ENCODE data around the gene ADK.
"Not testable (repeated sequence)": the region's sequence is repeated elsewhere in the genome, so short reads cannot be mapped to it uniquely, and the experiment has no call there.

The ADK gene

DNA sequence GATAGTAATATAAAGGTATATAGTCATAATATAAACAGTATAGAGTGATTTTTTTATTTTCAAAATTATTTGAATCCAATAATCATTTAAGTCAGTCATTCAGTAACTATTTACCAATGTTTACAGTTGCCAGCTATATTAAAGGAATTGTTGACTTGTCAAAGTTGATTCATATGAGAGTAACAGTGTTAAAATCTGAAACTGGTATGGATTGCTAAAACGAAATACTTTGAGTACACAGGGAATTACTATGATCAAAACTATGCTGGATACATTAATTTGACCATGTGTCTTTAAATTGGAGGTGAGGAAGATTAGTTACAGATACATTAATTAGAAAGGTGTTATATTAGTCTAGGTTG lies 282.6 kb downstream of the ADK start:
- DNase-seq, result no peak

DNA sequence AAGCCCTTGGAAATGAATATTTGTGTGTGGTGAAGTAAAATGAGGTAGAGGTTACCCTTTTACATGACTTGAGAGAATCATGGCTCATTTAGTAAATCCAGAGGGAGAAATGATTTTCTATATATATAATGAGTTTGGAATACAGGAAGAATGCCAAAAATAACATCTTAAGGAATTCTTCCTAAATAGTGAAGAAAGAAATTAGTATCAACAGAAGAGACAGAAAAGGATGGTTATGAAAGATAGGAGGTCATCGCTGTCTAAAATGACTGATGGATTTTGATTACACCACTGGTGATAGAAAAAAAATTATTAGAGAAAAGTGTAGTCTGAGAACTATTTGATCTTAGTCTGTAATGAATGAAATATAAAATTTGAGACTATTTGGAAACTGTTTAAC lies 283.0 kb downstream of the ADK start:
- no peak for DNase-seq

DNA sequence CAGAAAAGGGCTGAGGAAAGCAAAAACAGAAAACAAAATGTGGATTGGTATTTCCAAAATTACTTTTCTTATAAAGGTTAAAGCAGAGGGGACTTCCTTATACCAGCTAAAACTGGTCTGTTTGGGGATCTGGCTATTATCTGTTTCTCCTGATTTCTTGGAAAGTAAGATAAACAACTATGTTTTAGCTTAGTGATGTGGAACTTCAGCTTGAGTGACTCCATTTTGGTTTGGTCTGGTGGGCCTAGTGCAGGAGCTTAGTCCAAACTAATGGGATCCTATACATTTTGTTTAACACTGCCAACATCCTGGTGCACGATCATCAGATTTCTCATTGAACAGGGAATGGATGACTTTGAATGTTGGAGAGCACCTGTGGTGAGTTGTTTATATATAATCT lies 283.5 kb downstream of the ADK start:
- no peak for DNase-seq

DNA sequence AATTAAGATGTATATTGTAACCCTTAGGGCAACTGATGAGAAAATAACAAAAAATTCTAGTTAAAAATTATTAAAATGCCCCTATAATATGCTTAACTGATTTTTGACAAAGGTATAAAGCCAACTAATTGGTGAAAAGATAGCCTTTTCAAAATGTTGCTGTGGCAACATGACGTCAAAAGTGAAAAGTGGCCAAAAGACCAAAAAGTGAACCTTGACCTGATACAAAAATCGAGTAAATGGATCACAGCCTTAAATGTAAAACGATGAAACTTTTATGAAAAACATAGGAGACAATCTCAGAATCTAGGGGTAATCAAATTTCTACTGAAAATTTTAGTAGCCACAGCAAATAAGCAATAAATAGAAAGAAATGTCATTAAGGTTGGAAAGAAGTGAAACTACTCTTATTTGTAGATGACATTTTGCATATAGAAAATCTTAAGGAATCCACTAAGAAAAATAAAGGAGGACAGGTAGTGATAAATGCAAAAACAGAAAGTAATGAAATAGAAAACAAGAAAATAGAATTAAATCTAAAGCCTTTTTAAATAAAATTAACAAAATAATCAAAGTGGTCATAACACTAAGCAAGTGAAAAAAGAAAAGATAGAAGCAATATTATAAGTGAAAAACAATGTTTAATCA lies 285.6 kb downstream of the ADK start:
- no peak for DNase-seq

DNA sequence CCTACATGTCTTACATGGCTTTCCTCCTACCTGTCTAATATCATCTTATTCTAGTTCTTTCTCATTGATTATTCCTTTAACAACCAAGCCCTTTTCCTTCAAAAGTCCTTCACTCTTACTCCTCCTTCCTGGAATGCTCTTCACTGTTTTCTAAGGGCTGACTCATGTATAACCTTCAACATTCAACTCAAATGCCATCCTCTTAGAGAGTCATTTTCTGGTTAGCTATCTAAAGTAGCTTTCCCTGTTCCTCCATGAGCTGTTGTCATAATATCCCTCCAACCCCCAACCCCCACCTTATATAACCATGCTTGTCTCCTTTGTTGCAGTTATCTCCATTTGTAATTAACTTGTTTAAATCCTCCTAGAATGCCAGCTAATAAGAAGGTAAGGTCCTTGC lies 286.8 kb downstream of the ADK start:
- no peak for DNase-seq

DNA sequence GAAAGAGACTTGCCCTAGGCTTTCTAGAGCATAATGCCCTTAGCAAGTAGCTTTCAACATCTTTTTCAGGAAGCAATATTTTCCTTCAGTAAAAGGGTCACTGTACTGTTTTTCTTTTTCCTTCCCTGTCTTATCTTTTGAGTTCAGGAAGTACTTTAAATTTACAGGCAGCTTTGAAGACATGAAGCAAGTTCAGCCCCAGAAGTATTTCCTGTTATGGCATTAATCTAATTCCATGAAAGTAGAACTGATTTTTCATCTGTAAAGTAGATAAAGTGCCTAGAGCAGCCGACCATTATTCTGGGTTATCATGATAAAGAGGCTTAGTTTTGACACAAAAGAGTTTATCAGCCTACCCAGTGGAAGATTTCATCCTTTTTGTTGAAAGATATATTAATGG lies 288.2 kb downstream of the ADK start:
- no peak for DNase-seq

DNA sequence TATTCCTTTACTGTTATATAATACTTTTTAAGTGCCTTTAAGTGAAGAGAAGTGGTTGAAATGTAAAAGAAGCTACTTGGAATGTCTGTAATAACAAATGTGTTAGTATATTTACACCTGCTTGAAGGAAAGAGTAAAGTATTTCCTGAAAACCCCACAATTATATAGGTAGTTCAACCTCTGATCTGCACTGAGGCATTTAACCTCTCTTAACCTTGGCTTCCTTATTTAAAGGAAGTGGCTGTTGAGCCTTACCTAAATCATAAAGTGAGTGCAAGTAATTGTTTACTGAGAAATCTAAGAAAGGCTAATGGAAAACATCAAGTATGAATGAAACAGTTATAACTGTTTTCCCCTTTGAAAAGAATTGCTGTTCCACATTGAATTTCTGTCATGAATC lies 294.5 kb downstream of the ADK start:
- DNase-seq, result no peak

DNA sequence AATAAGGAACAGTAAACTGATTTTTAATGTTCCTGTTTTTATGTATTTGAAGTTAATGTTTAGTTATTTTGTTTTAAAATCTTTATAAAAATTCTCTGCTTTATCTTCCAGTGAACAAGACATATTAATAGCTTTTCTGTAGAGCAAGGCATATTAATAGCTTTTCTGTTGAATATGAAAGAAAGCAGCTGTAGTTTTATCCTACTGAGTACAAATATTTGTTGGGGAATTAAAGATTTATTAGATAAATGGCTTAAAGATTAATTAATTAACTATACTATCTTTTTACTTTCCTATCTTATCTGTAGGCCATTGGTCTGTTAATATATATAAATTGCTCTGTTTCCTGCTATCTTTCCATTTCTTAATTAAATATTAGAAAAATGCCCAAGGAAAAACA lies 299.6 kb downstream of the ADK start:
- no peak for DNase-seq

DNA sequence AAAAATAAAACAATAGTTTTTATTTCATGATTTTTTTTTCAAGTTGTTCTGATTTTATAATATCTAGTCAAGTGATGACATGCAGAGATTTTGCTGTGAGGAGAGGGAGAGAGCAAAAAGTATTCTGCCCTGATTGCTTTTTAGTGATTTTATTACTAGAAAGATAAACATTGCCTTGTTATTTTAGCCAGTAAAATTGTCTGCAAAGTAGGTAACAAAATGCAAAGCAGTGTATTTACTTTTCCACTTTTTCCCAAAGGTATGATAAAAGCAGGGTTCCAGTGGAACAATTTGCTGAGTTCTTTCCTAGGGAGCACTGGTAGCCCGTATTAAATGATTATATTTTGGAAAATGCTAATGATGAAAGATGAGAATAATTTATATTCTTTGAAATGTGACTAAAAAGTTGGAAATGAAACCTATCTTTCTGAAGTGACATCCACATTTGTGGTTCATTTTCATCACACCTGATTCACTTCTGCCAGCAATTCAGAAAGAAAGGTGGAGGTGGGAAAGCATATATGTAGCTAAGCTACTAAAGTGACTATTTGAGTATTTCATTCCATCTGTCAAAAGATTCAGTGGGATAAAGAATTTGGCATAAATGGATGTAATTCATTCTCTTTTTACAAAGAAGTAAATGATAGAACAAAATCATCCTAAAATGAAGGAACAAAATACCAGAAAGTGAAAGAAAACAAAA lies 300.3 kb downstream of the ADK start:
- no peak for DNase-seq

DNA sequence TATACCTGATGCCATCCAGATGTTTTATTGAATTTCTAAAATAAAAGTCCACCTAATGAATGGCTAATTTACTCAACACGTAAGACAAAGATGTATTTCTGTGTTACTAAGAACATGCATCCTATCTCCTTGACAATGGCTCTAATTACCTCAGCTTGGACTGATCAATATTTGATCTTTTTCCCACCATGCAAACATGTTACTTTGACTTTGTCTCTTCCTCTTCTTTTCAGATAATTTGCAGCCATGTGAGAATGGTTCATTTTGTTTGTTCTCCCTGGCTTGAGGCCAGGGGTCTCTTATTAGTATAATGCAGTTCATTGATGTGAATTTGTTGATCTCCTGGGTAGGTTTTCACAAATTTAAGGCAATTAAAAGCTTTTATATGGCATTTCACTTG lies 302.1 kb downstream of the ADK start:
- no peak for DNase-seq

DNA sequence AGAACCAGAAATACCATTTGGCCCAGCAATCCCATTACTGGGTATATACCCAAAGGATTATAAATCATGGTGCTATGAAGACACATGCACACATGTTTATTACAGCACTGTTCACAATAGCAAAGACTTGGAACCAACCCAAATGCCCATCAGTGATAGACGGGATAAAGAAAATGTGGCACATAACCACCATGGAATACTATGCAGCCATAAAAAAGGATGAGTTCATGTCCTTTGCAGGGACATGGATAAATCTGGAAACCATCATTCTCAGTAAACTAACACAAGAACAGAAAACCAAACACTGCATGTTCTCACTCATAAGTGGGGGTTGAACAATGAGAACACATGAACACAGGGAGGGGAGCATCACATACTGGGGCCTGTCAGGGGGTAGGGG lies 306.5 kb downstream of the ADK start:
- not testable (repeated sequence) for DNase-seq

DNA sequence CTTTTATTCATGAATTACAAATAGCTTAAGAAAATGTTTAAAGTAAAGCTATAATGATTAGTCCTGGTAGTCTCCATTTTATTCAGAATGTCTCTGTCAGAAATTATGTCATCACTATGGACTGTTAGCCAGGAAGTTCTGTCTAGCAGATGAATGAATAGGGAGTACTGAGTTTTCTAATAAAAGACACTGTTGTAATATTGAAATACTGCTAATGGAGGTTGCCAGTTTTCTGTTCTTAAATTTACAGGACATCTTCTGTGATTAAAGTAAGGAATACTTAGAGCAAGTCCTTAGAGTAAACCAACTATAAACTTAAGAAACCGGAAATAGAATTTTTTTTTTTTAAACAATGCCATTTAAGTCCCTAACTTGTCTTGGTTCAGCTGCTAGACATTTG lies 309.8 kb downstream of the ADK start:
- DNase-seq, result no peak

DNA sequence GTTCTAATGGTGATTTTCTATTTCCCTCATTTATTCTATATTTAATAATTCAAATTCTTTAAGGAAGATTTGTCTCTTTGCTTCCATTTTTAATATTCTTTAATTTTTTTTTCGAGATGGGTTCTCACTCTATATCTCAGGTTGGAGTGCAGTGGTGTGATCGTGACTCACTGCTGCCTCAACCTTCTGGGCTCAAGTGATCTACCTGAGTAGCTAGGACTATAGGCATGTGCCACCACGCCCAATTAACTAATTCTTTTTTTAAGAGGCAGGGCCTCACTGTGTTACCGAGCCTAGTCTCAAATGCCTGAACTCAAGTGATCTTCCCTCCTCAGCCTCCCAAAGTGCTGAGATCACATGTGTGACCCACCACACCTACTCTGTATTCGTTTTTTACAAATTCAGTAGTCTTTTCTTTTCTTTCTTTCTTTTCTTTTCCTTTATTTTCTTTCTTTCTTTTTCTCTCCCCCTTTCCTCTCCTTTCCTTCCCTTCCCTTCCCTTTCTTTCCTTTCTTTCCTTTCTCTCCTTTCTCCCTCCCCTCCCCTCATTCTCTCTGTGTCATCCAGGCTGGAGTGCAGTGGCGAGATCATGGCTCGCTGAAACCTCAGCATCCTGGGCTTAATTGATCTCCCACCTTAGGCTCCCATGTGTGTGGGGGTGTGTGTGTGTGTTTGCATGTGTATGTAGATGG lies 323.1 kb downstream of the ADK start:
- DNase-seq, result no peak

DNA sequence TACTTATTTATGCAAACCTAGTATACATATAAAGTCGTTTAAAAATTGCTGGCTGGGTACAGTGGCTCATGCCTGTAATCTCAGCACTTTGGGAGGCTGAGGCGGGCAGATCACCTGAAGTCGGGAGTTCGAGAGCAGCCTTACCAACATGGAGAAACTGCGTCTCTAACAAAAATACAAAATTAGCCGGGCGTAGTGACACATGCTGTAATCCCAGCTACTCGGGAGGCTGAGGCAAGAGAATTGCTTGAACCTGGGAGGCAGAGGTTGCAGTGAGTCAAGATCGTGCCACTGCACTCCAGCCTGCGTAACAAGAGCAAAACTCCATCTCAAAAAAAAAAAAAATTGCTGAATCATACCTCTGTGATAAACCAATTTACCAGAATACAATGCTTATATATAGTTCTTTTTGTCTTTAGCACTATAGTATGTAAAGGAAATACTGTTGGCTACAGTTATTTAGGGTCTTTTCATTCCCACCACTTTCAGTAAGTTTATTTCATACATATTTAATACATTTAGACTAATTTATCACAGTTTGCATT lies 325.2 kb downstream of the ADK start:
- not testable (repeated sequence) for DNase-seq

DNA sequence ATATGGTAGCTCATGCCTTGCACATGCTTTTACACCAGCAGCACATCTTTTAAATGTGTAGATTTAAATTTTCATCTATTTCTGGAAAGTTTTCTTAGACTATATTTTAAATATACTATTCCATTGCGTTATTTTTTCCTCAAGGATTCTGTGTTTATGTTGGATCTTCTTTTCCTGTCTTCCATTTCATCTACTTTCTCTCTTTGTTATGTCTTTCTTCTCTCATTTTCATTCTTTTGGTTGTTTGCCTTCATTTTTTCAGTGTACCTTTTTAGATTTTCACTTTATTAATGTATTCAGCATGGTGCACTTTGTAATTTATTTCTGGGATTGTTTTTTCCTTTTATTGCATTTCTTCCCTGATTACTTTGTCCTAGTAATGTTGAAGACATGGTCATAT lies 329.8 kb downstream of the ADK start:
- no peak for DNase-seq

DNA sequence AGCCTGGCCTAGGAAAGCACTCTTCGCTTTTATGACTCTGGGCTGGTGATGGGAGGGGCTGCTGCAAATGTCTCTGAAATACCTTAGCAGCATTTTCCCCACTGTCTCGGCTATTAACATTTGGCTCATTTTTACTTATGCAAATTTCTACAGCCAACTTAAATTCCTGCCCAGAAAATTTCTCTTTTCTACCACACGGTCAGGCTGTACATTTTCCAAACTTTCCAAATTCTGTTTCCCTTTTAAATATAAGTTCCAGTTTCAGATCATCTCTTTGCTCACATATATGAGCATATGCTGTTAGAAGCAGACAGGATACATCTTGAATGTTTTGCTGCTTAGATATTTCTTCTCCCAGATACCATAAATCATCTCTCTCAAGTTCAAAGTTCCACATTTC lies 332.3 kb downstream of the ADK start:
- DNase-seq, result no peak

DNA sequence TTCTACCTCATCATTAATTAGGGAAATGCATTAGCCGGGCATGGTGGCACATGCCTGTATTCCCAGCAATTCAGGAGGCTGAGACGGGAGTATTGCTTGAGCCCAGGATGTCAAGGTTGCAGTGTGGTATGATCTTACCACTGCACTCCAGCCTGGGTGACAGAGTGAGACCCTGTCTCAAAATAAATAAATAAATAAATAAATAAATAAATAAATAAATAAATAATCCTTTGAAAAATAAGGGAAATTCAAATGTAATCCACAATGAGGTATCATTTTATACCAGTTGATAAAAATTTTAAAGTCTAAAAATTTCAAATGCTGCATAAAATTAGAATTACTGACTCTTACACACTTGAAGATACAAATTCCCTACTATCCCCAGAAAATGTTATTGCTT lies 334.3 kb downstream of the ADK start:
- no peak for DNase-seq

DNA sequence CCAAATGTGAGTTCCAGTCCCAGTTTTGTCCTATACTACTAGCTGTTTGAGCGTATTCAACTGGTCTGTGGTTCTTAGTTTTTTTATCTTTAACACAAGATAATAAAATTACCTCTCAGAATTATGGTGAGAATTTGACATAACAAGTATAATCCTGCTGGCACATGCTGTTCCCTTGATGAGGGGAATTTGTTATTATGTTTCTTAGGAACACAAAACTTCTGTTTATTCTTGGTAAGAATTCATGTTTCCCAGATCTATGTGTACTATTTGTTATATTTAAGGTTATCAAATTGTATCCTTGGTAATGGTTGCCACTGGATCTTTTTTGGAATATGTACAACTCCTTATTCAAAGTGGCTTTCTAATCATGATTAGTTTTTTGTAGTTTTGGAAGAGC lies 335.6 kb downstream of the ADK start:
- no peak for DNase-seq

DNA sequence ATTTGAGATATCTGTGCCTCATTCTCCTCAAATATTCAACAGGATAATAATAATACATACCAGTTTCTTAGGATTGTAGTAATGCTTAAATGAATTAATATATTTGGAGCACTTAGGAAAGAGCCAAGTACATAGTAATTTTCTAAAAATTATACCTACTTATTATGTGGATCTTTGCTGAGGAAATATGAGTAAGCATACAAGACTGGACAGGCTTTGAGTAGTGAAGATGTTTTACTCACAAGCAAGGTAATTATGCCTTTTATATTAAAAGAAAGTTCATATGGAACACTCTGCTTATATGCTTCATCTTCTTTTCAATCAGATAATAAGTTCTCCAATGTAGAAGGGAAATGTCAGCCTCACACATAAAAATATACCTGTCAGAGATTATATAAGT lies 337.9 kb downstream of the ADK start:
- no peak for DNase-seq

DNA sequence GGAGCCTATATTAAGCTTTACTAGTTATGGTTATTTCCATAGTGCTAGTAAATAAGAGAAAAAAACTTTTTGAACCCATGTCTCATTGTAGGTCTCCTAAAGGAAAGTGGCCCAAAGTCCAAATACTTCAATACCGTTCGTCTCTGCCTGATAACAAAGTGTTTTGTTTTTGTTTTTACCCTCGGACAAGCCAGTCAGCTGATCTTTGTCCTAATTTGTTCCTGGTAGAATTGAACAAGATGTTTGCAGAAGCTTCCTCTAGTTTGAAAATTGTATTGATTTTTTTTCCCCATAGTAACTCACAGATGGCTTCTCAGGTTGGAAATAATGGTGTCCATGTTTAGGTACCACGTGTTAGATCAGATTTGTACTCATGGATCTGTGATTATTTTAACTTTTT lies 339.5 kb downstream of the ADK start:
- DNase-seq, result no peak

DNA sequence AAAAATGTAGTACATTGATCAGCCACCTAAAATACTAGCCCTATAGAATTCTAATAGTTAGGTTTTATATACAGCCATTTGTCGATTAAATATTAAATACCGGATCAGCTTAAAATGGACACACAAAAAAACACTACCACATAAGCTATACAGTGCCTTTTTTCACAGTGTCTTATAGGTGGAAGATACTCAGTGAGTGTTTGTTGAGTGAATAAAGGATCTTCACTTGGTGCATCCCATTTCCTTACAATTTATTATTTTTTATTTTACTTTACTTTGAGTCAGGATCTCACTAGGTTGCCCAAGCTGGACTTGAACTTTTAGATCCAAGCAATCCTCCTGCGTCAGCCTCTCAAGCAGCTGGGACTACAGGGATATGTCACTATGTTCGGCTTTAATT lies 340.0 kb downstream of the ADK start:
- DNase-seq, result no peak

DNA sequence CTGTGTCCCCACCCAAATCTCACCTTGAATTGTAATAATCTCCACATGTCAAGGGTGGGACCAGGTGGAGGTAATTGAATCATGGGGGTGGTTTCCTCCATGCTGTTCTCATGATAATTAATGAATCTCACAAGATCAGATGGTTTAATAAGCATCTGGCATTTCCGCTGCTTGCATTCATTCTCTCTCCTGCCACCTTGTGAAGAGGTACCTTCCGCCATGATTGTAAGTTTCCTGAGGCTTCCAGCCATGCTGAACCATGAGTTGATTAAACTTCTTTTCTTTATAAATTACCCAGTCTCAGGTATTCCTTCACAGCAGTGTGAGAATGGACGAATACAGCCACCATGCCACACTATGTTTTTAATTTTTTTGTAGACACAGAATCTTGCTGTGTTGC lies 345.3 kb downstream of the ADK start:
- not testable (repeated sequence) for DNase-seq

DNA sequence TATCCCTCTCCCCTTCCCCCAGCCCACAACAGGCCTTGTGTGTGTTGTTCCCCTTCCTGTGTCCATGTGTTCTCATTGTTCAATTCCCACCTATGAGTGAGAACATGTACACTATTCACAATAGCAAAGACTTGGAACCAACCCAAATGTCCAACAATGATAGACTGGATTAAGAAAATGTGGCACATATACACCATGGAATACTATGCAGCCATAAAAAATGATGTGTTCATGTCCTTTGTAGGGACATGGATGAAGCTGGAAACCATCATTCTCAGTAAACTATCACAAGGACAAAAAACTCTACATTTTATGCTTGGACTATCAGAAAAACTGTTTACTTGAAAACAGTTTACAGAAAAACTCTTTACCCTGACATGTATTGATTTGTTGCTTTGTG lies 347.6 kb downstream of the ADK start:
- not testable (repeated sequence) for DNase-seq

DNA sequence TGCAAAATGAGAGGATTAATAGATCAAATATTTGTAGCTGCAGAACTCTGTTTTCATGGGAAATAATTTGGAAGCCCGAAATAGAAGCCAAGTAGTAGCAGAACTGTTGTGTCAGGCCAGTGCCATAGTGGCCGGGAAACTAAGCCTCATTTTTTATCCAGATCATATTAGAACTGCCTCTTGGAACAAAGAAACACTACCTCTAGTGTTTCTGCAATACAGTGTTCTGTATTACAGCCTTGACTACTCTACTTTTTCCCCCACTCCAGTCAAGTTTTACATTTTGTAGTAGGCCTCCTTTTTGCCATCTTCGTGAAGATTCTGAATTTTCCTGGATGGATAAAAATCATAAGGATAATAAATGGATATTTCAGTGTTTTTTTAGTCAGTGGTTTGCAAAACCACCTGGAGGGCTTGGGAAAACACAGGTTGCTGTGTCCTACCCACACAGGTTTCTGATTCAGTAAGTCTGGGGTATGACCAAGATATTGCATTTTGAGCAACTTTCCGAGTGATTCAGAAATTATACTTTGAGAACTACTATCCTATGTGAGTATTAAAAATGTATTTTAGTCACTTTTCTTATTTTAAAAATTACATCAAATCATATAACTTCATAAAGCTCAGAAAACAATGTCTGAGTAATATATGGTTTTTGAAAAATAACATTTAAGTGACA lies 349.1 kb downstream of the ADK start:
- no peak for DNase-seq
